SK-N-SH (cell line): Measurements from ENCODE around the gene OSBPL2.

Experiments
- CHD2 ChIP-seq: fragments of 150-350 bp; IDR thresholded peaks from 2 replicates; pipeline ENCODE4 v1.6.1; 2018; ENCODE audit warnings: low read length; ENCODE audit not compliant: partially characterized antibody
- EP300 ChIP-seq, 2 experiments: IDR thresholded peaks; 2 replicates each; pipeline versions ENCODE4 v1.4.0 to v1.6.1; 2012; ENCODE audit warnings: borderline replicate concordance in 1 of 2, low read depth in 1 of 2, low read length in 1 of 2
- GABPA ChIP-seq: IDR thresholded peaks from 2 replicates; pipeline ENCODE4 v1.4.0; 2012; ENCODE audit warnings: low read depth, mild to moderate bottlenecking
- NFIC ChIP-seq: IDR thresholded peaks from 2 replicates; pipeline ENCODE4 v1.4.0; 2012; ENCODE audit warnings: borderline replicate concordance
- POLR2AphosphoS5 ChIP-seq: IDR thresholded peaks from 2 replicates; pipeline ENCODE4 v1.6.1; 2012; ENCODE audit warnings: low read depth, low read length
- RAD21 ChIP-seq: IDR thresholded peaks from 2 replicates; pipeline ENCODE4 v1.6.1; 2012; ENCODE audit warnings: mild to moderate bottlenecking, low read length
- RFX5 ChIP-seq: IDR thresholded peaks from 2 replicates; pipeline ENCODE4 v1.6.1; 2012; ENCODE audit warnings: mild to moderate bottlenecking, improper control_type of control experiment, low read length
- TCF12 ChIP-seq: IDR thresholded peaks from 2 replicates; pipeline ENCODE4 v1.4.0; 2012
- YY1 ChIP-seq: IDR thresholded peaks from 2 replicates; pipeline ENCODE4 v1.4.0; 2012; ENCODE audit warnings: low read depth, mild to moderate bottlenecking
- TF ChIP-seq, protein P1 (sequence below): fragments of 150-350 bp; IDR thresholded peaks from 2 replicates; pipeline ENCODE4 v1.6.1; 2016; ENCODE audit warnings: mild to moderate bottlenecking, low read depth, low read length
- TF ChIP-seq, protein P2 (sequence below): fragments of 200-600 bp; sonication (generic); IDR thresholded peaks from 2 replicates; pipeline ENCODE4 v1.6.1; 2017; ENCODE audit warnings: antibody characterized with exemption, mild to moderate bottlenecking, moderate library complexity

DNA sequence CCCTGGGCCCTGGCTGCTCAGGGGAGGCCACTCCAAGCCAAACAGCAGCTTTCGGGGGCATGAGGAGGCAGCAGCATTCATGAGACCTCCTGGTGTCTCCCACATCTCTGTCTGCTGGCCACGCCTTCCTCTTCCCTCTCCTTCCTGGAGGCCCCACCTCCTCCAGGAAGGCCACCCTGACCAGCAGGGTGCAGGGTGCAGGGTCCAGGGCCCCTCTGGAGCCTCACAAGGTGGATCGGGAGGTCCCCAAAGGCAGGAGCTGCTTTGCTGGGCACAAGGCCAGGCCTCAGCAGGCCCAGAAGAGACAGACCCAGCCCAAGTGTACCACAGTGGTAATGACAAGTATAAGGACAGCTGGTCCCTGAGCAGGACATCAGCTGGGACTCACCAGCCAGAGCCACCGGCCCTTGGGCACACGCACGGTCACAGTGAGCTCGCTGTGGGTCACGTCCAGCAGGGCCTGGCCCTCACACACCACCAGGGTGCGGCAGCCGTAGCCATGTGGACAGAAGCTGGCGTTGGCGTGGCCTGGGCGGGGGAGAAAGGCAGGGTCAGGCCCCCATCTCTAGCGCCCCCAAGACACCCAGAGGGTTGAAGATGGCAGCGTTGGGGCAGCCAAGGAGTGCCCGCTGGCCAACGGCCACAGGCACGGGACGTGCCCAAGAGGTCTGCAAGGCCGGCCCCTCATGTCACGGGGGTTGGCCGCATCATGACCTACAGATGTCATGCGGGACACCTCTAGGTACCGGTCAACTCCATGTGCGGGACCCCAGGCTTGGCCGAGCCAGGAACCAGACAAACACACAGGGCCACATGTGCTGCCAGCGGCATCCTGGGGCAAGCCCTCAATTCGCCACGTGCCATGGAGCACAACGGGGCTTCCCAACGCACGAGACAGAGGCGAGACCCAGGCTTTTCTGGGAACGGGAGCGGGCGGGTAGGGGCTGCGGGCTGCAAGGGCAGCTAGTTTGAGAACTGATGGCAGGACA, 91.4 kb downstream of the OSBPL2 start:
- TF ChIP-seq POLR2AphosphoS5 (no peak), YY1 (no peak), CHD2 (no peak), NFIC (no peak), EP300 (IDR thresholded peaks at IDR 0.05; ENCODE audit: borderline replicate concordance in 1 of 2, low read depth in 1 of 2, low read length in 1 of 2) (no peak), RAD21 (no peak), GABPA (no peak), RFX5 (no peak), TCF12 (no peak)
- TF ChIP-seq, protein P1, sequence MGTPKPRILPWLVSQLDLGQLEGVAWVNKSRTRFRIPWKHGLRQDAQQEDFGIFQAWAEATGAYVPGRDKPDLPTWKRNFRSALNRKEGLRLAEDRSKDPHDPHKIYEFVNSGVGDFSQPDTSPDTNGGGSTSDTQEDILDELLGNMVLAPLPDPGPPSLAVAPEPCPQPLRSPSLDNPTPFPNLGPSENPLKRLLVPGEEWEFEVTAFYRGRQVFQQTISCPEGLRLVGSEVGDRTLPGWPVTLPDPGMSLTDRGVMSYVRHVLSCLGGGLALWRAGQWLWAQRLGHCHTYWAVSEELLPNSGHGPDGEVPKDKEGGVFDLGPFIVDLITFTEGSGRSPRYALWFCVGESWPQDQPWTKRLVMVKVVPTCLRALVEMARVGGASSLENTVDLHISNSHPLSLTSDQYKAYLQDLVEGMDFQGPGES = no peak
- TF ChIP-seq, protein P2, sequence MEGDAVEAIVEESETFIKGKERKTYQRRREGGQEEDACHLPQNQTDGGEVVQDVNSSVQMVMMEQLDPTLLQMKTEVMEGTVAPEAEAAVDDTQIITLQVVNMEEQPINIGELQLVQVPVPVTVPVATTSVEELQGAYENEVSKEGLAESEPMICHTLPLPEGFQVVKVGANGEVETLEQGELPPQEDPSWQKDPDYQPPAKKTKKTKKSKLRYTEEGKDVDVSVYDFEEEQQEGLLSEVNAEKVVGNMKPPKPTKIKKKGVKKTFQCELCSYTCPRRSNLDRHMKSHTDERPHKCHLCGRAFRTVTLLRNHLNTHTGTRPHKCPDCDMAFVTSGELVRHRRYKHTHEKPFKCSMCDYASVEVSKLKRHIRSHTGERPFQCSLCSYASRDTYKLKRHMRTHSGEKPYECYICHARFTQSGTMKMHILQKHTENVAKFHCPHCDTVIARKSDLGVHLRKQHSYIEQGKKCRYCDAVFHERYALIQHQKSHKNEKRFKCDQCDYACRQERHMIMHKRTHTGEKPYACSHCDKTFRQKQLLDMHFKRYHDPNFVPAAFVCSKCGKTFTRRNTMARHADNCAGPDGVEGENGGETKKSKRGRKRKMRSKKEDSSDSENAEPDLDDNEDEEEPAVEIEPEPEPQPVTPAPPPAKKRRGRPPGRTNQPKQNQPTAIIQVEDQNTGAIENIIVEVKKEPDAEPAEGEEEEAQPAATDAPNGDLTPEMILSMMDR = no peak
